Breast epithelium (tissue), 3 donors: ENCODE measurements around the gene VEPH1.

ENCODE experiments used
- CTCF ChIP-seq, 3 donors: fragments of 450-650 bp; IDR thresholded peaks; one replicate each; pipeline ENCODE4 v1.5.1; 2016 to 2017; ENCODE audit warnings: antibody characterized with exemption in 3 of 3, mild to moderate bottlenecking in 3 of 3, moderate library complexity in 3 of 3
- POLR2A ChIP-seq: fragments of 450-650 bp; IDR thresholded peaks from one replicate; pipeline ENCODE4 v1.6.1; 2016; ENCODE audit warnings: antibody characterized with exemption, mild to moderate bottlenecking, moderate library complexity
- POLR2AphosphoS5 ChIP-seq, 3 donors: sonication (generic); formaldehyde crosslinking; IDR thresholded peaks; one replicate each; pipeline ENCODE4 v1.6.1; 2017; ENCODE audit warnings: antibody characterized with exemption in 3 of 3

GRCh38 chr3:157237886-157238285 is 265.3 kb downstream of the VEPH1 start:
- TF ChIP-seq CTCF (IDR thresholded peaks at IDR 0.05) (no peak), POLR2AphosphoS5 (IDR thresholded peaks at IDR 0.05) (no peak), POLR2A (no peak)
